ENCODE results near the gene PPP2R3C. TPM values are rescaled to one million over a fixed set of nuclear protein-coding genes. Genes with fewer than 3 reads are reported as not detected.

Gene PPP2R3C
- total and polyA plus RNA-seq, 2 experiments from 2014 or later: 25.7 to 41.2 TPM

DNA sequence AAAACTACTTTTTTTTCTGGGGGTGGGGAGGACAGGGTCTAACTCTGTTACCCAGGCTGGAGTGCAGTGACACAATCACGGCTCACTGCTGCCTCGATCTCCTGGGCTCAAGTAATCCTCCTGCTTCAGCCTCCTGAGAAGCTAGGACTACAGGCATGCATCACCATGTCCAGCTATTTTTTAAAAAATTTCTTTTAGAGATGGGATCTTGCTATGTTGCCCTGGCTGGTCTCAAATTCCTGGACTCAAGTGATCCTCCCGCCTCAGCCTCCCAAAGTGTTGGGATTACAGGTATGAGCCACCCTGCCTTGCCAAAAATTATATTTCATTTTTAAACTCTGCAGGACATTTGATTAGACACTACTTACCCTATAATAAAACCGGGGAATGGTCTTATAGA is 5.5 kb downstream of the PPP2R3C start:
- no peak for DNase-seq
- Histone ChIP-seq H3K4me3 (no peak overlapping the region), H3F3A (ENCODE audit: insufficient read depth) (0 out of 2 replicates have a peak, but pooled peaks cover 2% of the 10 kb centered on the region), H3K79me2 (ENCODE audit: insufficient read depth) (peaks cover 72% of the 10 kb centered on the region), H3K36me3 (ENCODE audit: low read depth) (peaks cover 24% of the 10 kb centered on the region; the same call in 1 of the 2 replicates), H3K4me1 (ENCODE audit: insufficient read depth) (0 out of 2 replicates have a peak, but pooled peaks cover 8% of the 10 kb centered on the region), H3K9me2 (ENCODE audit: insufficient read depth) (no peaks in the 10 kb centered on the region), H3K27me3 (replicated peaks; ENCODE audit: insufficient read depth) (no peaks in the 10 kb centered on the region), H3K27ac (no peak overlapping the region), H3K4me2 (ENCODE audit: unreplicated experiment) (no peak overlapping the region), H4K20me1 (ENCODE audit: insufficient read depth) (no peaks in the 10 kb centered on the region), H3K9ac (no peak overlapping the region), H2AFZ (no peak overlapping the region), H3K9me3 (ENCODE audit: low read depth) (no peaks in the 10 kb centered on the region)
- WGBS, 2 experiments (ENCODE audit: low coverage in 1 of 2, low lambda C conversion rate in 2 of 2, missing lambda C conversion rate in 2 of 2): 96 to 97% methylated on average over 4 of the region's 4 CpGs
- TF ChIP-seq EZH2phosphoT487 (IDR thresholded peaks at IDR 0.05; ENCODE audit: insufficient read depth, low read depth) (no peak), EZH2 (IDR thresholded peaks at IDR 0.05; ENCODE audit: insufficient read depth, poor library complexity, severe bottlenecking) (no peak)
- in situ Hi-C loops (cut with MboI): no loop called here

DNA sequence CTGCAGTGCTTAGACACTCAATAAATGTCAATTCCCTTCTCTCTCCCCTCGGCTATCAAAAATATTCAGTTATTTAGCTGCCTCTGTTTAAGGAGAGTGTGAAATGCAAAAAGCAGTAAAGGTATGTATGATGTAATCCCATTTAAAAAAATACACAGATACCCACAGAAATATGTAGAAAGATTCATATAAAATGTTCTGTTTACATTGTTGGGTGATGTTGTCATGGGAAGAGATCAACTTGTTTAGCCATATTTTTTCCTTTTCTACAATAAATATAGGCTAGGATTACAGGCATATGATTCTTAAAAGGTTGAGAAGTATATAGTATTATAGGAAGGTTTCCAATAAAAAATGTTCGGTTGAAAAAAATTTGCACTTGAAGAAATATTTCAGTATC is 7.8 kb downstream of the PPP2R3C start:
- peak; percentile 20 for DNase-seq
- Histone ChIP-seq H2AFZ (no peak overlapping the region), H3K79me2 (ENCODE audit: insufficient read depth) (peaks cover 53% of the 10 kb centered on the region), H3K4me1 (ENCODE audit: insufficient read depth) (0 out of 2 replicates have a peak, but pooled peaks cover 8% of the 10 kb centered on the region), H3K4me3 (no peak overlapping the region), H3K27me3 (replicated peaks; ENCODE audit: insufficient read depth) (no peaks in the 10 kb centered on the region), H3F3A (ENCODE audit: insufficient read depth) (no peaks in the 10 kb centered on the region), H3K9ac (no peak overlapping the region), H3K4me2 (ENCODE audit: unreplicated experiment) (no peak overlapping the region), H3K27ac (no peak overlapping the region), H3K9me3 (ENCODE audit: low read depth) (no peaks in the 10 kb centered on the region), H3K36me3 (ENCODE audit: low read depth) (peaks cover 36% of the 10 kb centered on the region; the same call in 1 of the 2 replicates), H4K20me1 (ENCODE audit: insufficient read depth) (no peaks in the 10 kb centered on the region), H3K9me2 (ENCODE audit: insufficient read depth) (no peaks in the 10 kb centered on the region)
- in situ Hi-C loops (cut with MboI): no loop called here
- no peak for TF ChIP-seq EZH2phosphoT487 (IDR thresholded peaks at IDR 0.05; ENCODE audit: insufficient read depth, low read depth)
- 93 to 97% methylated on average over 2 of the region's 2 CpGs for WGBS, 2 experiments (ENCODE audit: low coverage in 1 of 2, low lambda C conversion rate in 2 of 2, missing lambda C conversion rate in 2 of 2)

DNA sequence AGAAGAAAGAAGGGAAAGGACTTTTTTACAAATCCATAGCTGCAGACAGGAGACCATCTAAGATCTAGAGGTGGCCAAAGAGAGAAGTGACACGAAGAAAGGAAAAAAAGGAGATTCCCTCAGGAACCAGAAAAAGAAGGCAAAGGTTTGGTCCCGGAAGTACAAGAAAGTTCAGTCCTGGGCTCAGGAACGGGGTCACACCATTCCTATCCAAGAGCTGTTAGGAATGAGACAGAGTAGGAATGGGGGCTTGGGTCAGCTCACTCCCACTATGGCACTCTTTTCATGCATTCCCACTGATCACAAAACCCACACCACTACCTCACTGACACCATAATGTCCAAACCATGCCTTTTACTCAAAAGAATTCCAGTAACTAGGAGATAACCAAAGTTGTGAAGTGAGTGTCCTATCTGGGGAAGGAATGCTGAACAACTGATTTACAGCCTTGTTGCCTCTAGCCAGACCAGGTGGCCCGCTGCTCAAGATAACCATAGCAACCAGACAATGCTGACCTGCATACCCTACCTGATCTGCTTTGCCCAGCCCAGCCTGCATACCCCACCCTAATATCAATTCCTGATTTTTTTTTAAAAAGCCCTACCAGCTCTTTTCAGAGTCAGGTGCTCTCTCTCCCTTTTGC is 8.4 kb downstream of the PPP2R3C start:
- TF ChIP-seq EZH2phosphoT487 (IDR thresholded peaks at IDR 0.05; ENCODE audit: insufficient read depth, low read depth): no peak
- TF ChIP-seq EZH2 (IDR thresholded peaks at IDR 0.05; ENCODE audit: insufficient read depth, poor library complexity, severe bottlenecking): no peak
- H3K4me1 ChIP-seq (ENCODE audit: insufficient read depth): 0 out of 2 replicates have a peak, but pooled peaks cover 8% of the 10 kb centered on the region
- peaks cover 48% of the 10 kb centered on the region for H3K79me2 ChIP-seq (ENCODE audit: insufficient read depth)
- H3K36me3 ChIP-seq (ENCODE audit: low read depth): peaks cover 36% of the 10 kb centered on the region; the same call in 1 of the 2 replicates
- WGBS, 2 experiments (ENCODE audit: low coverage in 1 of 2, low lambda C conversion rate in 2 of 2, missing lambda C conversion rate in 2 of 2): 97% methylated on average over 4 of the region's 4 CpGs
- no peak overlapping the region for H3K4me2 ChIP-seq (ENCODE audit: unreplicated experiment)
- no peak overlapping the region for H2AFZ ChIP-seq
- no peaks in the 10 kb centered on the region for H4K20me1 ChIP-seq (ENCODE audit: insufficient read depth)
- H3K4me3 ChIP-seq: no peak overlapping the region
- H3K27me3 ChIP-seq (replicated peaks; ENCODE audit: insufficient read depth): no peaks in the 10 kb centered on the region
- H3K9me3 ChIP-seq (ENCODE audit: low read depth): no peaks in the 10 kb centered on the region
- no peak overlapping the region for H3K27ac ChIP-seq
- no peaks in the 10 kb centered on the region for H3K9me2 ChIP-seq (ENCODE audit: insufficient read depth)
- in situ Hi-C loops (cut with MboI): no loop called here
- DNase-seq: no peak
- no peaks in the 10 kb centered on the region for H3F3A ChIP-seq (ENCODE audit: insufficient read depth)
- H3K9ac ChIP-seq: no peak overlapping the region

DNA sequence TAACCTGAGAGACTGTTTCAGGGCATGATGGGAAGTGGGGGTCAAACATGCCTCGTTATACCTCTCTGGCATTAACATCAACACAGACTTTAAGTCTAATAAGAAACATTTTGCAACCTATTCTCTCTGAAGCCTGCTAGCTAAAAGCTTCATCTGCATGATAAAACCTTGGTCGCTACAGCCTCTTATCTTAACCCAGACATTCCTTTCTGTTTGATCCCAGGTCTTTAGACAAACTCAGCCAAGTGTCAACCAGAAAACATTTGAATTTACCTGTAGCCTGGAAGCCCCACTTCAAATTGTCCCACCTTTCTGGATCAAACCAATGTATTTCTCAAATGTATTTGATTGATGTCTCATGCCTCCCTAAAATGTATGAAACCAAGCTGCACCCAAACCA is 9.1 kb downstream of the PPP2R3C start:
- 99 to 100% methylated on average over 2 of the region's 2 CpGs for WGBS, 2 experiments (ENCODE audit: low coverage in 1 of 2, low lambda C conversion rate in 2 of 2, missing lambda C conversion rate in 2 of 2)
- DNase-seq: no peak
- no peaks in the 10 kb centered on the region for H3K9me3 ChIP-seq (ENCODE audit: low read depth)
- H3K79me2 ChIP-seq (ENCODE audit: insufficient read depth): peaks cover 42% of the 10 kb centered on the region
- no peak for TF ChIP-seq EZH2phosphoT487 (IDR thresholded peaks at IDR 0.05; ENCODE audit: insufficient read depth, low read depth)
- TF ChIP-seq EZH2 (IDR thresholded peaks at IDR 0.05; ENCODE audit: insufficient read depth, poor library complexity, severe bottlenecking): no peak
- no peak overlapping the region for H3K4me2 ChIP-seq (ENCODE audit: unreplicated experiment)
- H3K4me3 ChIP-seq: no peak overlapping the region
- H3K27ac ChIP-seq: no peak overlapping the region
- in situ Hi-C loops (cut with MboI): no loop called here
- H3K4me1 ChIP-seq (ENCODE audit: insufficient read depth): 0 out of 2 replicates have a peak, but pooled peaks cover 8% of the 10 kb centered on the region
- H2AFZ ChIP-seq: no peak overlapping the region
- H4K20me1 ChIP-seq (ENCODE audit: insufficient read depth): no peaks in the 10 kb centered on the region
- H3K9me2 ChIP-seq (ENCODE audit: insufficient read depth): no peaks in the 10 kb centered on the region
- H3K27me3 ChIP-seq (replicated peaks; ENCODE audit: insufficient read depth): no peaks in the 10 kb centered on the region
- H3F3A ChIP-seq (ENCODE audit: insufficient read depth): no peaks in the 10 kb centered on the region
- peaks cover 39% of the 10 kb centered on the region; the same call in 1 of the 2 replicates for H3K36me3 ChIP-seq (ENCODE audit: low read depth)
- no peak overlapping the region for H3K9ac ChIP-seq
